K562 (cell line): ENCODE data around the gene RDH14. TPM values are rescaled to one million over a fixed set of nuclear protein-coding genes. Genes with fewer than 3 reads are reported as not detected.

ENCODE experiments used
- ATF3 ChIP-seq, 2 experiments: fragments of 450-650 bp in 1 of 2; sonication (generic) in 1 of 2; formaldehyde crosslinking in 1 of 2; IDR thresholded peaks in 1 of 2; conservative IDR thresholded peaks in 1 of 2; 2 replicates each; pipeline versions ENCODE4 v1.6.1 to v1.8.1; 2016 to 2023; ENCODE audit warnings: mild to moderate bottlenecking in 2 of 2, moderate library complexity in 2 of 2, inconsistent platforms in 1 of 2, missing genetic modification reagents in 1 of 2
- CREM ChIP-seq: IDR thresholded peaks from 2 replicates; pipeline ENCODE4 v1.6.1; 2014; ENCODE audit warnings: antibody characterized with exemption, low read depth
- CXXC5 ChIP-seq: fragments of 250-450 bp; sonication (Bioruptor Pico); IDR thresholded peaks from 2 replicates; pipeline ENCODE4 v1.8.0; 2022; ENCODE audit warnings: inconsistent platforms, mild to moderate bottlenecking, moderate library complexity
- ELF1 ChIP-seq: fragments of 200-800 bp; sonication (Bioruptor generic); IDR thresholded peaks from 2 replicates; pipeline ENCODE4 v1.6.1; 2016; ENCODE audit warnings: missing genetic modification characterization, missing compliant biosample characterization
- ETV5 ChIP-seq: sonication (generic); formaldehyde crosslinking; IDR thresholded peaks from 2 replicates; pipeline ENCODE4 v1.4.0; 2020; ENCODE audit warnings: low read depth, mild to moderate bottlenecking, missing genetic modification reagents
- EZH2 ChIP-seq: IDR thresholded peaks from 2 replicates; pipeline ENCODE4 v1.6.1; 2012; ENCODE audit warnings: low read depth, mild to moderate bottlenecking, inconsistent platforms, low read length, borderline replicate concordance
- KLF1 ChIP-seq: fragments of 450-650 bp; IDR thresholded peaks from 2 replicates; pipeline ENCODE4 v1.6.1; 2016; ENCODE audit warnings: missing genetic modification characterization, missing compliant biosample characterization
- KLF16 ChIP-seq: IDR thresholded peaks from 2 replicates; pipeline ENCODE4 v1.6.1; 2016; ENCODE audit warnings: antibody characterized with exemption
- MED1 ChIP-seq: sonication (generic); formaldehyde crosslinking; IDR thresholded peaks from 2 replicates; pipeline ENCODE4 v1.8.1; 2023; ENCODE audit warnings: missing genetic modification reagents, borderline replicate concordance
- NCOA1 ChIP-seq: fragments of 450-650 bp; IDR thresholded peaks from 2 replicates; pipeline ENCODE4 v1.6.1; 2016; ENCODE audit warnings: low read depth
- NFIX ChIP-seq: fragments of 250-450 bp; sonication (Bioruptor Pico); IDR thresholded peaks from 2 replicates; pipeline ENCODE4 v1.4.0; 2020; ENCODE audit warnings: low read depth, mild to moderate bottlenecking, moderate library complexity
- PHB ChIP-seq: fragments of 250-450 bp; sonication (Bioruptor Pico); IDR thresholded peaks from 2 replicates; pipeline ENCODE4 v1.5.0; 2021
- POLR2AphosphoS5 ChIP-seq: IDR thresholded peaks from 2 replicates; pipeline ENCODE4 v1.6.1; 2011; ENCODE audit warnings: mild to moderate bottlenecking, low read depth, low read length, moderate library complexity; ENCODE audit not compliant: control insufficient read depth, insufficient read depth
- RB1 ChIP-seq: fragments of 450-650 bp; IDR thresholded peaks from 2 replicates; pipeline ENCODE4 v1.6.1; 2017; ENCODE audit warnings: low read depth, mild to moderate bottlenecking
- TAL1 ChIP-seq: fragments of 450-650 bp; IDR thresholded peaks from 2 replicates; pipeline ENCODE4 v1.6.1; 2016; ENCODE audit warnings: mild to moderate bottlenecking
- XRCC4 ChIP-seq: IDR thresholded peaks from one replicate; pipeline ENCODE4 v1.6.1; 2011; ENCODE audit not compliant: insufficient read depth, insufficient read length; ENCODE audit errors: extremely low read depth
- ZKSCAN1 ChIP-seq: fragments of 150-350 bp; IDR thresholded peaks from 2 replicates; pipeline ENCODE4 v1.6.1; 2016; ENCODE audit warnings: low read depth, low read length
- ZNF212 ChIP-seq: fragments of 450-650 bp; formaldehyde crosslinking; IDR thresholded peaks from 2 replicates; pipeline ENCODE4 v1.4.0; 2020; ENCODE audit warnings: mild to moderate bottlenecking
- ZNF431 ChIP-seq: sonication (generic); formaldehyde crosslinking; IDR thresholded peaks from 2 replicates; pipeline ENCODE4 v1.8.0; 2022; ENCODE audit warnings: mild to moderate bottlenecking, missing genetic modification reagents
- ZNF551 ChIP-seq: fragments of 250-450 bp; sonication (Bioruptor Pico); IDR thresholded peaks from 2 replicates; pipeline ENCODE4 v1.5.0; 2021; ENCODE audit warnings: mild to moderate bottlenecking, moderate library complexity
- ZNF75A ChIP-seq: fragments of 450-650 bp; formaldehyde crosslinking; IDR thresholded peaks from 2 replicates; pipeline ENCODE4 v1.4.0; 2020; ENCODE audit warnings: mild to moderate bottlenecking
- ZSCAN29 ChIP-seq: fragments of 450-650 bp; IDR thresholded peaks from 2 replicates; pipeline ENCODE4 v1.6.1; 2017
- polyA plus RNA-seq, 8 experiments: library from polyadenylated mRNA; depleted of rRNA in 4 of 8; stranded (reverse) in 5 of 8; unstranded in 3 of 8; fragments of >200 nt; fragmentation: Nextera tagmentation in 2 of 8; fragmentation: Illumina TruSeq in 1 of 8; extraction: Ambion mirVana in 2 of 8; extraction: Trizol in 1 of 8; gene quantifications; 2 replicates each; pipeline versions ENCODE4 v1.2.1 to v1.2.3, GENCODE V29; 2011 to 2014; ENCODE audit warnings: inconsistent platforms in 1 of 8, missing spikeins in 1 of 8
- total RNA-seq, 7 experiments: library from RNA; depleted of rRNA in 6 of 7; stranded (reverse); fragments of >200 nt in 6 of 7; fragmentation: Illumina TruSeq in 2 of 7; extraction: Trizol in 2 of 7; gene quantifications; 2 replicates each; pipeline versions ENCODE4 v1.2.1 to v1.2.3, GENCODE V29; 2011 to 2021; ENCODE audit warnings: low replicate concordance in 1 of 7
- TF ChIP-seq, protein P1 (sequence below): sonication (generic); formaldehyde crosslinking; IDR thresholded peaks from 2 replicates; pipeline ENCODE4 v1.8.1; 2023; ENCODE audit warnings: mild to moderate bottlenecking, missing genetic modification reagents
- TF ChIP-seq, protein P2 (sequence below): fragments of 250-450 bp; sonication (Bioruptor Pico); IDR thresholded peaks from 2 replicates; pipeline ENCODE4 v1.8.0; 2021; ENCODE audit warnings: moderate library complexity, mild to moderate bottlenecking, inconsistent platforms
- TF ChIP-seq, protein P3 (sequence below): fragments of 450-650 bp; formaldehyde crosslinking; IDR thresholded peaks from 2 replicates; pipeline ENCODE4 v1.4.0; 2020; ENCODE audit warnings: mild to moderate bottlenecking, mixed read lengths

RDH14 gene
- total and polyA plus RNA-seq, 9 of the 15 experiments (the other 6 are each of a cell fraction or from before 2014, with no cell fraction given) = 6.7 to 26.2 (median 20.9) TPM

- TF ChIP-seq, protein P1, sequence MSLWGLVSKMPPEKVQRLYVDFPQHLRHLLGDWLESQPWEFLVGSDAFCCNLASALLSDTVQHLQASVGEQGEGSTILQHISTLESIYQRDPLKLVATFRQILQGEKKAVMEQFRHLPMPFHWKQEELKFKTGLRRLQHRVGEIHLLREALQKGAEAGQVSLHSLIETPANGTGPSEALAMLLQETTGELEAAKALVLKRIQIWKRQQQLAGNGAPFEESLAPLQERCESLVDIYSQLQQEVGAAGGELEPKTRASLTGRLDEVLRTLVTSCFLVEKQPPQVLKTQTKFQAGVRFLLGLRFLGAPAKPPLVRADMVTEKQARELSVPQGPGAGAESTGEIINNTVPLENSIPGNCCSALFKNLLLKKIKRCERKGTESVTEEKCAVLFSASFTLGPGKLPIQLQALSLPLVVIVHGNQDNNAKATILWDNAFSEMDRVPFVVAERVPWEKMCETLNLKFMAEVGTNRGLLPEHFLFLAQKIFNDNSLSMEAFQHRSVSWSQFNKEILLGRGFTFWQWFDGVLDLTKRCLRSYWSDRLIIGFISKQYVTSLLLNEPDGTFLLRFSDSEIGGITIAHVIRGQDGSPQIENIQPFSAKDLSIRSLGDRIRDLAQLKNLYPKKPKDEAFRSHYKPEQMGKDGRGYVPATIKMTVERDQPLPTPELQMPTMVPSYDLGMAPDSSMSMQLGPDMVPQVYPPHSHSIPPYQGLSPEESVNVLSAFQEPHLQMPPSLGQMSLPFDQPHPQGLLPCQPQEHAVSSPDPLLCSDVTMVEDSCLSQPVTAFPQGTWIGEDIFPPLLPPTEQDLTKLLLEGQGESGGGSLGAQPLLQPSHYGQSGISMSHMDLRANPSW (CRISPR knock-in tag) = no peak
- TF ChIP-seq ZNF212 (no peak), CREM (peak; percentile 92), NCOA1 (no peak), ZKSCAN1 (no peak), ELF1 (tag) (peak; percentile 51; the same call in 1 of the 2 replicates), ETV5 (no peak), ZNF431 (peak; percentile 68; the same call in 1 of the 2 replicates), RB1 (peak; percentile 73), ZNF75A (no peak), CXXC5 (CRISPR knock-in tag) (peak; percentile 93), TAL1 (no peak), EZH2 (no peak), NFIX (no peak), XRCC4 (no peak), KLF16 (no peak), PHB (CRISPR knock-in tag) (no peak), POLR2AphosphoS5 (0 out of 2 replicates have a peak, but pooled peaks have one; percentile 33), KLF1 (no peak), ATF3 (IDR thresholded peaks at IDR 0.05) (no peak), ATF3 (CRISPR knock-in tag; conservative IDR thresholded peaks at IDR 0.05) (no peak), ZSCAN29 (no peak), MED1 (CRISPR knock-in tag) (no peak), ZNF551 (CRISPR knock-in tag) (no peak)
- TF ChIP-seq, protein P2, sequence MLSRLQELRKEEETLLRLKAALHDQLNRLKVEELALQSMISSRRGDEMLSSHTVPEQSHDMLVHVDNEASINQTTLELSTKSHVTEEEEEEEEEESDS (CRISPR knock-in tag) = no peak
- TF ChIP-seq, protein P3, sequence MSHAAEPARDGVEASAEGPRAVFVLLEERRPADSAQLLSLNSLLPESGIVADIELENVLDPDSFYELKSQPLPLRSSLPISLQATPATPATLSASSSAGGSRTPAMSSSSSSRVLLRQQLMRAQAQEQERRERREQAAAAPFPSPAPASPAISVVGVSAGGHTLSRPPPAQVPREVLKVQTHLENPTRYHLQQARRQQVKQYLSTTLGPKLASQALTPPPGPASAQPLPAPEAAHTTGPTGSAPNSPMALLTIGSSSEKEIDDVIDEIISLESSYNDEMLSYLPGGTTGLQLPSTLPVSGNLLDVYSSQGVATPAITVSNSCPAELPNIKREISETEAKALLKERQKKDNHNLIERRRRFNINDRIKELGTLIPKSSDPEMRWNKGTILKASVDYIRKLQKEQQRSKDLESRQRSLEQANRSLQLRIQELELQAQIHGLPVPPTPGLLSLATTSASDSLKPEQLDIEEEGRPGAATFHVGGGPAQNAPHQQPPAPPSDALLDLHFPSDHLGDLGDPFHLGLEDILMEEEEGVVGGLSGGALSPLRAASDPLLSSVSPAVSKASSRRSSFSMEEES (CRISPR knock-in tag) = no peak
Measured at GRCh38 chr2:18560031-18560796, at the start of gene RDH14 (continued).
